GM10266 (cell line): ENCODE data around the gene PTRH1.

ENCODE experiments used
- DNase-seq: peaks from one replicate; pipeline ENCODE4 v3.0.0; 2012; ENCODE audit errors: extremely low spot score
- TF ChIP-seq, protein P1 (sequence below): IDR thresholded peaks from 2 replicates; pipeline ENCODE4 v1.5.1; 2012; ENCODE audit warnings: mild to moderate bottlenecking, low read depth; ENCODE audit not compliant: control insufficient read depth, insufficient read depth; ENCODE audit errors: missing control alignments

Gene PTRH1

DNA sequence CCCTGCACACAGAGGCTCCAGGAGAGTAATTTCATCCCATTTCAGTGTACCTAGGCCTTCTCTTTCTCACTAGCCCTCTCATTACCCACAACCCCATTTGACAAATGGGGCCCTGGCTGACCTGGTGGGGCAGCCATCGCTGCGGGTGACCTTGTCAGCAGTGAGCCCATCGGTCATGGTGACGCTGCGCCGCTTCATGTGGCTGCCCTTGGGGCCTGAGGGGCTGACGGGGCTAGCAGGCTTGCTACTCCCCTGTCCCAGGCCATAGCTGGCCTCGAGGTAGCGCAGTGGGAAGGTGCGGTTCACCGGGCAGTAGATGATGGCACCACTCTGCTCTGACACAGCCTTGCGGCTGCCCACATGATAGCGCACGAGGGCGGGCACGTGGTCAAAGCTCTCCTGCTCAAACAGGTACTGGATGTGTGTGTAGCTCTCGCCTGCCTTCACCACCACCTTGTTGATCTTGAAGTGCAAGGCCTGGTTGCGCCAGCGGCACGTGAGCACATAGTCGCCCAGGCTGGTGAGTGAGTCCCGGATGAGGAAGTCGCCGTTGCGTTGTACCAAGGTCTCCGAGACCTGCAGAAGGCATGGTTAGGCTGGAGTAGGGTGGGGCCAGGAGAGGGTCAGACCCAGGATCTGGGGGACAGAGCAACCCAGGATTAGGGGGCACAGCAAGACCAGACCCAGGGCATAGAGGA, 33.8 kb upstream of the PTRH1 start:
- TF ChIP-seq, protein P1, sequence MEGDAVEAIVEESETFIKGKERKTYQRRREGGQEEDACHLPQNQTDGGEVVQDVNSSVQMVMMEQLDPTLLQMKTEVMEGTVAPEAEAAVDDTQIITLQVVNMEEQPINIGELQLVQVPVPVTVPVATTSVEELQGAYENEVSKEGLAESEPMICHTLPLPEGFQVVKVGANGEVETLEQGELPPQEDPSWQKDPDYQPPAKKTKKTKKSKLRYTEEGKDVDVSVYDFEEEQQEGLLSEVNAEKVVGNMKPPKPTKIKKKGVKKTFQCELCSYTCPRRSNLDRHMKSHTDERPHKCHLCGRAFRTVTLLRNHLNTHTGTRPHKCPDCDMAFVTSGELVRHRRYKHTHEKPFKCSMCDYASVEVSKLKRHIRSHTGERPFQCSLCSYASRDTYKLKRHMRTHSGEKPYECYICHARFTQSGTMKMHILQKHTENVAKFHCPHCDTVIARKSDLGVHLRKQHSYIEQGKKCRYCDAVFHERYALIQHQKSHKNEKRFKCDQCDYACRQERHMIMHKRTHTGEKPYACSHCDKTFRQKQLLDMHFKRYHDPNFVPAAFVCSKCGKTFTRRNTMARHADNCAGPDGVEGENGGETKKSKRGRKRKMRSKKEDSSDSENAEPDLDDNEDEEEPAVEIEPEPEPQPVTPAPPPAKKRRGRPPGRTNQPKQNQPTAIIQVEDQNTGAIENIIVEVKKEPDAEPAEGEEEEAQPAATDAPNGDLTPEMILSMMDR: no peak
- no peak for DNase-seq

DNA sequence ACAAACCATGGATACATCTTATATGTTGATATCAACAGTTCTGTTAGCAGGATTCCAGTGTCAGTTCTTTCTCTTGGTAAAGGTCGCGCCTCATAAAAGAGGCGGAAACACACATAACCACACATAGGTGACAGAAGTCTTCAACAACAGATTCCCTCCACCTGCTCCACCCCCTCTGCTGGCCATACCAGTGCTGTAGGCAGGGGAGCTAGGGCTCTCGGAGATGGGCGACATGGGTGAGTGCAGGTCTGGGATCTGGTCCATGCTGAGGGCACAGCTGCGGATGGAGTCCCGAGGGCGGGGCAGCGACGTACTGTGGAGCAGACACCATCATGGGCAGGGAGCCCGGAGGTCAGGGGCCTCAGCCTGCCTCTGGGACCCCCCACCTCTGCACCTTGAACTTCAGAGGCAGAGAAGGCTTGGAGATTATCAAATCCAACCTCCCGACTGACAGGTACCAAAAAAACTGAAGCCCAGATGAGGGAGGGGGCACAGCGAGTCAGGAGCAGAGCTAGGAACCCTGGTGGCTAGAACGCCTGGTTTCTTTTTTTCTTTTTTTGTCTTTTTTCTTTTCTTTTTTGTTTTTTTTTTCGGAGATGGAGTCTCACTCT, 31.6 kb upstream of the PTRH1 start:
- no peak for DNase-seq
- TF ChIP-seq, protein P1: no peak

DNA sequence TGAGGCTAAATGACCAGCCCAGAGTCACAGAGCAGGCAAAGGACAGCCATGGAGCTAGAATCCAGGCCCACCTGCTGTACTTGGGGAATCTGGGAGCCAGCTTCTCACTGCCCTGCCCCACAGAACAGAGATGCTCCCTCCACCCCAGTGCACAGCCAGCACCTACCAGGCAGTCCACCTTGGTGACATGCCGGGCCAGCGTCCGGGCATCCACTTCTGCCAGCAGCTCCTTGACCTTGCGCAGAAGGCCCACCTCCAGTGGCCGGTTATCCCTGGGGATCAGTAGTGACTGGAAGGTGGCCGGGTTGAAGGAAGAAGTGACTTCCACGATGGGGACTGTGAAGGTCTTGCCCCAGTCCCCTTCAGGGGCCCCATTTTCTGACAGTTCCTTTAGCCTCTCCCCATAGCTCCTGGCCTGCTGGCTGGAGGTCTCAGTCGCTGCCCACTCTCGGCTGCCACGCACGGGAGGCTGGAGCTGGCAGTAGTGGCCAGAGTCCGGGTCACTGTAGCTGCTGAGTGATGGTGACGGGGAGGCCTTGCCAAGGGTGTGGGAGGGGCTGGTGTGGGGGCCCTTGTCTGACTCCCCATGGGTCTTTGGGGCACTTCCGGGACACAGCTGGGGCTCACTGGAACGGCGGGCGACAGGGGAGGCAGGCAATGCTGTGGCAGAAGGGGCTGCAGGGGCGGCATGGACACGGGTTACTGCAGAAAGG, 29.1 kb upstream of the PTRH1 start:
- TF ChIP-seq, protein P1: no peak
- no peak for DNase-seq

DNA sequence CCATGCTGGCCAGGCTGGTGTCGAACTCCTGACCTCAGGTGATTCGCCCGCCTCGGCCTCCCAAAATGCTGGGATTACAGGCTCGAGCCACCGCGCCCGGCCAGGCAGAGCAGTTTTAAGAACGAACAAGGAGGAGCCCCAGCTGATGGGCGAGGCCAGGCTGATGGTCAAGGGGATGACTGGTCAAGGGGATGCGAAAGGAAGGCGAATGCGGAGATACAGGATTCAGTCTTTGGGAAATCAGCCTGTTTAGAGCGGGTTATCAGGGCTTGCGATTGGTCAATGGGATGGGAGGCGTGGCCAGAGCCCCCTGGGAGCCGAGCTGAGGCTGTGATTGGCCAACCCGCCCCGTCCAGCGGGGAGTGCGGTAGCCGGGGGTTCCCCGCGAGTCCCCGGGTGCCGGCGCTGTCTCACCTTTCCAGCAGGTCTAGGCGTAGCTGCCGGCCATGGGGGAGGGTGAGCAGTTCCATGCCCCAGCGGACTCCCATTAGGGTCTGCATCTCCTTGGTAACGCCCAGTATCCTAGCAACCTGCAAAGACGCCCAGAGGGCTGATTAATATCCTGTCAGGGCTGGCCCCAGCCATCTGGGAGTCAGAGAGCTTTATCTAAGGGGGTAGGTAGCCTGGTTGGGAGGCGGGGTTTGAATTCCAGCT, 27.1 kb upstream of the PTRH1 start:
- TF ChIP-seq, protein P1: no peak
- DNase-seq: no peak

DNA sequence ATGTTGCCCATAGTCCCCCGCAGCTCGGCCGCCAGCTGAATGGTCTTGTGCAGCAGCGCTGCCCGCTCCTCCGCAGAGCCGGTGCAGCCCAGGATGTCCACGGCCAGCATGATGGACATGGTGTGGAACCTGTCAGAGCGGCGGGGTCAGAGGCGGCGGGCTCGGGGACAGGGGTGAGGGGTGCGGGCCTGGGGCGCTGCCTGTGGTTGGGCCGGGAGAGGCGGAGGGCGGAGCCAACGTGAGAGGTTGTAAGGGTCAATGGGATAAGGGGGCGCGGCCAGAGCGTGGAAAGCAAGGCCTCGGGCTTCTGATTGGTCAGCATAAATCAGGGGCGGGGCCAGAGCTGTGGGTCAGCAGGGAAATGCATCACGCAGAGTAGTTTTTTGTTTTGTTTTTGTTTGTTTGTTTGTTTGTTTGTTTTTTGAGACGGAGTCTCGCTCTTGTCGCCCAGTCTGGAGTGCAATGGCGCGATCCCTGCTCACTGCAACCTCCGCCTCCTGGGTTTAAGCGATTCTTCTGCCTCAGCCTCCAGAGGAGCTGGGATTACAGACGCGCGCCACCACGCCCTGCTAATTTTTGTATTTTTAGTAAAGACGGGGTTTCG, 26.5 kb upstream of the PTRH1 start:
- no peak for DNase-seq
- TF ChIP-seq, protein P1: no peak

DNA sequence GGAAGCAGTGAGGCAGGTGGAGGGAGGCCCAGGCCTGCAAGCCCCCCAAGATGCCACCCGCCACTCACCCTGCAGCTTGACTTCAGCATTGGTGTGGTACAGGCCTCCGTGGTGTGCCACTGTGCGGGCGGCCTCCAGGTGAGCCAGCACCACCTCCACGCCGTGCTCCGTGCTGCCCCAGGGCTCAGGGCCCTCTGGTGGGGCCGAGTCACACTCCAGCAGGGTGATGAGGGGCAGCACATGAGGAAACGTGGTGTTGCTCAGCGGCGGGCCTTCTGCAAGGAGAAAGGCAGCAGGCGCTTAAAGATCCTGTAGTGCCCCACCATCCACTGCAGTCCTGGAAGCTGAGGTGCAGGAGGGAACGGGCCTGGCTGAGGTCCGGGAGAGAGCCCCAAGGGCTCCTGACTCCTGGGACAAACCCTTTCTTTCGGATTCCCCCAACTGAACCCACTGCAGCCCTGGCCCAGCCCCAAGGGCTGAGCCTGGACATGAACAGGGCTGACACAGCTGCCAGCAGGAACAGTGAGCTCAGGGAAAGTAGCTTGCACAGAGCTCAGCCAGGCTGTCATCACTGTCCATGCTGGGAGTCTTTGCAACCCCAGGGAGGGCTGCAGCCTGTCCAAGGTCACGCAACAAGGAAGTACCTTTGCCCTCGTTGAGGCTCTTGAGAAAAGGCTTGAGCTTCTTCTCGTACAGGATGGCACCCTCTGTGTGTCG, 24.3 kb upstream of the PTRH1 start:
- DNase-seq: no peak
- TF ChIP-seq, protein P1: no peak
